Mesothelial cell of epicardium (in vitro differentiated cells): ENCODE measurements around the gene B4GALT4. TPM values are rescaled to one million over a fixed set of nuclear protein-coding genes. Genes with fewer than 3 reads are reported as not detected.

Experiments used
- DNase-seq, 2 experiments: peaks; one replicate each; pipeline ENCODE4 v3.0.0; 2021; ENCODE audit warnings: low spot score in 2 of 2; ENCODE audit not compliant: unreplicated experiment in 2 of 2
- H3K27ac Mint-ChIP-seq: 2 replicates; pipeline ENCODE4 v1.8.0; 2021; ENCODE audit warnings: mixed read lengths
- H3K27me3 Mint-ChIP-seq: 2 replicates; pipeline ENCODE4 v1.8.0; 2021; ENCODE audit warnings: low read depth, mixed read lengths
- H3K36me3 Mint-ChIP-seq: 2 replicates; pipeline ENCODE4 v1.8.0; 2021; ENCODE audit warnings: mixed read lengths
- H3K4me1 Mint-ChIP-seq: 2 replicates; pipeline ENCODE4 v1.8.0; 2021; ENCODE audit warnings: mixed read lengths
- H3K4me3 Mint-ChIP-seq: 2 replicates; pipeline ENCODE4 v1.8.0; 2021; ENCODE audit warnings: mild to moderate bottlenecking, moderate library complexity, mixed read lengths
- H3K9me3 Mint-ChIP-seq: 2 replicates; pipeline ENCODE4 v1.8.0; 2021; ENCODE audit warnings: mixed read lengths
- total RNA-seq: library from RNA; stranded (reverse); gene quantifications from 3 replicates; pipeline ENCODE4 v1.2.1, GENCODE V29; 2021
- TF ChIP-seq, protein P1 (sequence below): fragments of 200-600 bp; sonication (generic); IDR thresholded peaks from one replicate; pipeline ENCODE4 v1.5.0; 2021; ENCODE audit warnings: antibody characterized with exemption; ENCODE audit not compliant: unreplicated experiment

Gene B4GALT4
- total RNA-seq, 1 donor from 2014 or later, result 23.1 TPM

DNA sequence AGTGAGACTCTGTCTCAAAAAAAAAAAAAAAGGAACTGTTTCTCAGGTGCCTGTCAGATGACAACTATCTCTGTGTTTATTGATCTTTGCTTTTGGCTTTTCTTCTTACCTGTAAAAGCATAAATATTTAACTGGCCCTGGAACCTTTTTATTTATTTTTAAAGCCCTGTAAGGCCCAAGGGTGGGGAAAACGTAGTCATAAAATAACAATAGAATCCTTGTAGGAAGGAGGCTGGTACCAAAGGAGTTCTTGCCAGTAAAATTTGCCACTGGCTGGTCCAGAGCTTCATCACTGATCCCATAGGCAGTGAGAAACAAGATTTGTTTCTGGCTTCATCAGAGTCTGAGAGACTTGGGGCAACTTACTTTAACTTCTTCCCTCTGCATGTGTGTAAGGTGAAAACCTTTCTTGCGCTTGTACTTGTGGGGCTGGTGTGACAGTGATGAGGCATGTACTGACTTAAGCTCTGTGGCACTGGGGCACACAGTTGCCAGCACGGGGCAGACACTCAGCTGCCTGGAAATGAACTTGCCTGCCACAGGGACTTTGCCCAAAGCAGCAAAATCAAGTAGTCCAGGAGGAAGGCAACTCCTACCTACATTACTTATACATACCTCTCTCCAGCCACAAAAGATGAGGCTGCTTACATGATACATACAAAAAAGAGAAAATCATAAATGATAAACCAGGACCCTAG, 19.6 kb downstream of the B4GALT4 start:
- Mint-ChIP-seq H3K36me3 (peaks cover 32% of the 10 kb centered on the region), H3K9me3 (no peaks in the 10 kb centered on the region), H3K27me3 (no peaks in the 10 kb centered on the region), H3K27ac (no peak overlapping the region), H3K4me3 (no peak overlapping the region), H3K4me1 (no peaks in the 10 kb centered on the region)
- DNase-seq, result no peak
- TF ChIP-seq, protein P1, sequence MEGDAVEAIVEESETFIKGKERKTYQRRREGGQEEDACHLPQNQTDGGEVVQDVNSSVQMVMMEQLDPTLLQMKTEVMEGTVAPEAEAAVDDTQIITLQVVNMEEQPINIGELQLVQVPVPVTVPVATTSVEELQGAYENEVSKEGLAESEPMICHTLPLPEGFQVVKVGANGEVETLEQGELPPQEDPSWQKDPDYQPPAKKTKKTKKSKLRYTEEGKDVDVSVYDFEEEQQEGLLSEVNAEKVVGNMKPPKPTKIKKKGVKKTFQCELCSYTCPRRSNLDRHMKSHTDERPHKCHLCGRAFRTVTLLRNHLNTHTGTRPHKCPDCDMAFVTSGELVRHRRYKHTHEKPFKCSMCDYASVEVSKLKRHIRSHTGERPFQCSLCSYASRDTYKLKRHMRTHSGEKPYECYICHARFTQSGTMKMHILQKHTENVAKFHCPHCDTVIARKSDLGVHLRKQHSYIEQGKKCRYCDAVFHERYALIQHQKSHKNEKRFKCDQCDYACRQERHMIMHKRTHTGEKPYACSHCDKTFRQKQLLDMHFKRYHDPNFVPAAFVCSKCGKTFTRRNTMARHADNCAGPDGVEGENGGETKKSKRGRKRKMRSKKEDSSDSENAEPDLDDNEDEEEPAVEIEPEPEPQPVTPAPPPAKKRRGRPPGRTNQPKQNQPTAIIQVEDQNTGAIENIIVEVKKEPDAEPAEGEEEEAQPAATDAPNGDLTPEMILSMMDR, result no peak

DNA sequence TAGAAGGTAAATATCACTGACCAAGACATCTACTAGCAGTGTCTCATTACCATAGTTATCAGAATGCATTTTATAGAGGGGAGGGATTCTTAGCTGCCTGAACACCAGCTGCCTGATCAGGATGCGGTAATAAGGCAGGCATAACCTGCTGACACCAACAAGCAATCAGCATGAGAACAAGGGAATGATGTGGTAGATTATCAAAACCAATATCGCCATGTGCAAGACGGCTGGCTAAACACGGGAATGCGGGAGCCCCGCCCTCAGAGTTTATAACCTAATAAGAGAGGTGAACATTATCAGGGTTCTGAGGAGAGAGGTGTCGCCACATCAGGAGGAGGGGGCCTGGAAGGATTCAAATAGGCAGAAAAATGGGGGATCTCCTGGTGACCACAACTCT, 20.5 kb downstream of the B4GALT4 start:
- Mint-ChIP-seq H3K27me3 (no peaks in the 10 kb centered on the region), H3K27ac (no peak overlapping the region), H3K36me3 (peaks cover 38% of the 10 kb centered on the region)

DNA sequence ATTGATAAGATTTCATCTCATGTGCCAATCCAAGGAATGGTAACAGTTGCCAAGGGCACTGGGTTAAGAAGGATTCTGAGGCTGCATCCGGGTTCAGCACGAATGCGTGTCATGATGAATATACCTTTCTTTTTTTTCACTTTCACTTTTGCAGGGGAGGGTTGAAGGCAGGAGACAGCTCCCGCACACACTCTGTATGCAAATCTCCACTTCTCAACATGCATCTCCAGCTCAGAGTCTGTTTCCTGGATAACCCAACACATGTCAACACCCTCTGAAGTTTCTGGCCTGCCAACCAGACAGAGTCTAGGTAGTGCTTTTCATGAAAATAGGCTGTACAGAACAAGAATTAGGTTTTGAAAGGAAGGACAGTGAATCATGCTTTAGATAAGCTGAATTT, 21.6 kb downstream of the B4GALT4 start:
- Mint-ChIP-seq H3K36me3 (peaks cover 41% of the 10 kb centered on the region), H3K9me3 (no peaks in the 10 kb centered on the region), H3K27ac (no peak overlapping the region), H3K27me3 (no peaks in the 10 kb centered on the region), H3K4me3 (no peak overlapping the region), H3K4me1 (no peaks in the 10 kb centered on the region)
- no peak for DNase-seq
- TF ChIP-seq, protein P1, result no peak

More for the DNA sequence above, 20.5 kb downstream of the B4GALT4 start:
- H3K4me1 Mint-ChIP-seq, result no peaks in the 10 kb centered on the region
- H3K9me3 Mint-ChIP-seq, result no peaks in the 10 kb centered on the region
- no peak overlapping the region for H3K4me3 Mint-ChIP-seq
- no peak for DNase-seq
- TF ChIP-seq, protein P1, result no peak

DNA sequence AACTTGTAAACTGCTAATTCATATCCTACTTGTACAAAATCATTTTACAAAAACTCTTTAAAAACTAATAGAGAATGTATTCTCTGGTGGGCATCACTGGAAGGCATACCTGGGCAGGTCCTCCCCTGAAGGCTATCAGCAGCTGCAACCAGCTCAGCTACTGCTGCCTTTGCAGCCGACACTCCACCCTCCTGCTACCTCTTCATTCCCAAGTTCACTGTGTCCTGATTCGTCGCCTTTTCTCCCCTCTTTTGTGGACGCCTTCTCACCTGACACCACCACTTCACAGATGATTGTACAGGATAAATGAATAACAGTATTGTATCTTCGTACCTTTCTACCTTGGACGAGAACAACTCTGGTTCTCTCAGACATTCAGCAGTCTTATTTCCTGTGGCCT, 28.9 kb downstream of the B4GALT4 start:
- H3K27ac Mint-ChIP-seq, result no peak overlapping the region

DNA sequence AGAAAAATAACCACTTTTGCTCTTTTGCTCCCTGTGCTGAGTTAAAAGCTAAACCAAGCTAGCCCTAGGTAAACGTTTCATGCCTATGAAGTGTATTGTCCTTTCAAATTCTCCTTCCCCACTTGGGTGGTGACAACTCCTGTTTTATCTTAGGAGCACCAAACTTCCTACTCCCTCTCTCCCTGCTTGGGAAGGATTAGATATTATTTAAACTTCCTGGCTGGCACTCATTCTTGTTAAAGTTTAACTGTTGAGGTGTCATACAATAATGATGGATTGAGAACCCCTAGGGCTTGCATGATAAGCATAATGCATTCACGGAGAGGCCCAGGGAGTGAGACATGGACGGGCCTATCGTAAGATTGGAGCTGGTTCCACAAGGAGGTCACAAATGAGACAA, 29.5 kb downstream of the B4GALT4 start:
- H3K36me3 Mint-ChIP-seq, result peaks cover 46% of the 10 kb centered on the region
- H3K4me3 Mint-ChIP-seq, result no peak overlapping the region
- H3K4me1 Mint-ChIP-seq, result no peaks in the 10 kb centered on the region
- no peak for DNase-seq
- no peak overlapping the region for H3K27ac Mint-ChIP-seq
- no peaks in the 10 kb centered on the region for H3K9me3 Mint-ChIP-seq
- TF ChIP-seq, protein P1, result no peak
- H3K27me3 Mint-ChIP-seq, result no peaks in the 10 kb centered on the region

More for the DNA sequence above, 28.9 kb downstream of the B4GALT4 start:
- Mint-ChIP-seq H3K27me3 (no peaks in the 10 kb centered on the region), H3K4me1 (no peaks in the 10 kb centered on the region), H3K9me3 (no peaks in the 10 kb centered on the region), H3K4me3 (no peak overlapping the region), H3K36me3 (peaks cover 46% of the 10 kb centered on the region)
- DNase-seq, result no peak
- TF ChIP-seq, protein P1, result no peak
